Limb (tissue), 2 donors: ENCODE results near the gene OTOP3.
"Not testable (repeated sequence)": the region's sequence is repeated elsewhere in the genome, so short reads cannot be mapped to it uniquely, and the experiment has no call there.

Experiments
- DNase-seq, 2 donors: peaks; one replicate each; pipeline ENCODE4 v3.0.0-alpha.2; 2016; ENCODE audit errors: extremely low spot score in 2 of 2

The OTOP3 gene

DNA sequence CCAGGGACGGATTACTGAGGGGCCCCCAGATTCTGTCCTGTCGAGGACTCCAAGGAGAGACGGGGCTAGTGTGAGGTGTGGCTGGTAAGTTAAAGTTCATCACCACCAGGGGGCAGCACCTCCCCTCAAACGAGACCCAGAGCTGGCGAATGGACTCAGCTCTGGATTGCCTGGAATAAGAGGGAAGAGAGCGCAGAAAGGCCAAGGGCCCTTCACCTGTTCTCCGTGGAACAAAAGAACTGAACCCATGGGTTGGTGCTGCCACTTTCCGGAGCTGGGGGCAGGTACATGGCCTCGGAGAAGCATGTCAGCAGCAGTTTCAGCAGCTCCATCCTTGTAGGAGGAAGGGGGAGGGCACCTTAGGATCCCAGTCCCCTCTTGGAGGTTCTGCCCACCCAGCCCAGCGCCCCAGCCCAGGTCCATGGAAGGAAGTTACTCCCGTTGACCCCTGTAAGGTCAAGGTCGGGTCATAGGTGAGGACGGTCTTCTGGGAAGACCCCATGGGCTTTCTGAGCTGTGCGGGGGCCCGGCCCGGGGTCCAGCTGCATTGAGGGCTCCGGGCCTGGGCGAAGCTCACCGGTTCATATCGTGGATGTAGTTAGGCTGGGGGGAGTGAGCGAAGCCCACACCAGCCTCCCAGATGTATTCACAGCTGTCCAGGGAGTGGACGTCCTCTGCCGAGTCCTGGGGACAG lies 26.1 kb downstream of the OTOP3 start:
- DNase-seq: peak; percentile 82 to 92

DNA sequence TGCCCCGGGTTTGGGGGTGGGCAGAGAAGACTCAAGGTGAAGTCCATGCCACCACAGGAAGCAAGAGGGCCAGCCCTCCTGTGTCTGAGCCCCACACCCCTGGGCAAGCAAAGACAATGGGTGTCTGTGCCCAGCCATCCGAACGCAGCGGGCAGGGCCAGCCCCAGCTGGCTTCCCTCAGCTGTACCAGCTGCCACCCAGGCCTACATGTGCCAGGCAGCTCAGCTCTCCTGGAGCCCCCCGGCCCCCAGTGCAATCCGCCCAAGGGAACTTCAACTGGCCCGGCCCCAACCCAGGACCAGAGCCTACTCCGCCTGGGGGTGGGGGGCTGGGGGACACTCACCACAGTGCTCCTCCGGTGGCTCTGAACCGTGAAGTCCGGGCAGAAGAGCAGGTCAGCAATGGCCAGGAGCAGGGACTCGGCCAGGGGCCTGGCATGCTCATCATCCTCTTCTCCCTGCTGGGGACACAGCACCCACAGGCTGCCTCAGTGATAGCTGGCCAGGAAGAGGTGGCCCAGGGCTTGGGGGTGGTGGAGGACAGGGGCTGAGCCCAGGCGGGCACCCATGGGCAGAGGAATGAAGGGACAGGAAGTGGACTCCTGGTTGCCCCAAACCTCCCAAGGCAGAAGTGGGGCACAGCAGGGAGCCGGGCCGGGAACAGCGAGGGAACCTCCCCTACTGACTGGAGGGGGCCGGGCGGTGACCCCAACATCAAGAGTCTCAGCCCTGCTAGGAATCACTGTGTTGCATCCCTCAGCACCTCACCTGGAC lies 27.1 kb downstream of the OTOP3 start:
- no peak for DNase-seq

DNA sequence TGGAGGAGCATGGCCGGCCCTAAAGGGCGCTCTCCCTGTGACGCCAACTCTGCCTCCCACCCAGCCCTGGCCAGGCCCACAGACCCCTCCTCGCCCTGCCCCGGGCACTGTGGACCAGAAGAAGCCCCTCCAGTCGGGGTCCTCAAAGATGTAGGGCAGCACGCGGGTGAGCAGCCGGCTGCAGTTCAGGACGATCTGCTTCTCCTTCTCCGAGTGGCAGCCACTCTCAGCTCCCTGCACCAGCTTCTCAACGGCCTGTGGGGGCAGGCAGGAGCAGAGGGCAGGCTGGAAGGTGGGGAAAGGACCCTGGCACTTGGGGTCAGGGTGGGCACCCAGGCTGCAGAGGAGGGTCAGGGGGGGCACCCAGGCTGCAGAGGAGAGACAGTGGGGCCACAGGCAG lies 28.0 kb downstream of the OTOP3 start:
- no peak for DNase-seq

DNA sequence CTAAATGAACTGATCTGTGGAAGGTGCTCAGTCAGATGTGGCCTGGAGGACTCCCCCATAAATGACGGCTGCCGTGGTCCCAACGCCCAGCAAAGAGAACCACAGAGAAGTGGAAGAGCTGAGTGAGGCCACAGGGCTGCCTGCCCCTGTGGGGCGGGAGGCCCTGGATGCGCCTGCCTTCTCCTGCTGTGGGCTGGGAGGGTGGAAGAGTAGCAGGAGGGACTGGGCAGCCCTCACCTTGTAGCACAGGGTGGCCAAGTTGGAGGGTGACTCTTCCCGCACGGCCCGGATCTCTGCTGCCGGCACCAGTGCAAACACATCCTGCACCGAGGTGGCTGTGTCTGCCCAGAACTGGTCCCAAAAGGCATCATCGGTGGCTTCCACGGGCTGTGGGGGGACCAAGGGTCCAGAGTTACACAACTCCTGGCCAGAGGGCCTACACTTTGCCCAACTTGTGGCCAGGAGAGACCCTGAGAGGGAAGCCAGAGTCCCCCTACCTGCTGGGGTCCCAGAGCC lies 28.6 kb downstream of the OTOP3 start:
- no peak for DNase-seq

GRCh38 chr17:74964988-74965622 lies 29.4 kb downstream of the OTOP3 start:
- no peak for DNase-seq

DNA sequence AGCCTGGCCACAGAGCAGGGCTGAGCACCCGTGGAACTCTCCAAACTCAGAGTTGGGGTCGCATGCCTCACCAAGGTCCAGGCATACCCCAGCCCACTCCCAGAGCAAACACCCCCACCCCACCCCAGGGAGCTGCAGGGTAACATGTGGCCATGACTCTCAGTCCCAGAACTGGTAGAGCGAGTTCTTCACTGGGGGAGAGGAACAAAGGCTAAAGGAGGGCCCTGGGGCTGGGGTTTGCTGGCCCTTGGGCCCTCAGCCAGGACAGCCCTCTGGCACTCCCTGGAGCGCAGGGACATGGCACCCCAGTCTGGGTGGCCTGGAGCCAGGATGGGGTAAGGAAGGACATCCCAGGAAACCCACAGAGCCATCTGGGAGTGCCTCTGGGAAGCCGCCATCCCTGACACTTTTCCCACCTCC lies 32.7 kb downstream of the OTOP3 start:
- no peak for DNase-seq

DNA sequence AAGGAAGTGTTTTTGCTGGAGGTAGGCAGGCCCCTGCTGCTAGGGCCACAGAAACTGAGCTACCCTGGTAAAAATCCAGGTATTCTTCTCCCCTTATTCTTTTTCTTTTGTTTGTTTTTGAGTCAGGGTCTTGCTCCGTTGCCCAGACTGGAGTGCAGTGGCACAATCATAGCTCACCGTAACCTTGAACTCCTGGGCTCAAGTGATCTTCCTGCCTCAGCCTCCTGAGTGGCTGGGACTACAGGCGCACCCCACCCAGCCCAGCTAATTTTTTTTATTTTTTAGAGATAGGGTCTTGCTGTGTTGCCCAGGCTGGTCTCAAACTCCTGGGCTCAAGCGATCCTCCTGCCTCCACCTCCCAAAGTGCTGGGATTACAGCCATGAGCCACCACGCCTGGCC lies 33.8 kb downstream of the OTOP3 start:
- not testable (repeated sequence) for DNase-seq

- DNase-seq: no peak
These were observed 34.7 kb downstream of the OTOP3 start for GRCh38 chr17:74970395-74970794.

GRCh38 chr17:74971069-74971841 lies 35.6 kb downstream of the OTOP3 start:
- no peak for DNase-seq

- no peak for DNase-seq
These were observed 36.1 kb downstream of the OTOP3 start for GRCh38 chr17:74971842-74972106.

DNA sequence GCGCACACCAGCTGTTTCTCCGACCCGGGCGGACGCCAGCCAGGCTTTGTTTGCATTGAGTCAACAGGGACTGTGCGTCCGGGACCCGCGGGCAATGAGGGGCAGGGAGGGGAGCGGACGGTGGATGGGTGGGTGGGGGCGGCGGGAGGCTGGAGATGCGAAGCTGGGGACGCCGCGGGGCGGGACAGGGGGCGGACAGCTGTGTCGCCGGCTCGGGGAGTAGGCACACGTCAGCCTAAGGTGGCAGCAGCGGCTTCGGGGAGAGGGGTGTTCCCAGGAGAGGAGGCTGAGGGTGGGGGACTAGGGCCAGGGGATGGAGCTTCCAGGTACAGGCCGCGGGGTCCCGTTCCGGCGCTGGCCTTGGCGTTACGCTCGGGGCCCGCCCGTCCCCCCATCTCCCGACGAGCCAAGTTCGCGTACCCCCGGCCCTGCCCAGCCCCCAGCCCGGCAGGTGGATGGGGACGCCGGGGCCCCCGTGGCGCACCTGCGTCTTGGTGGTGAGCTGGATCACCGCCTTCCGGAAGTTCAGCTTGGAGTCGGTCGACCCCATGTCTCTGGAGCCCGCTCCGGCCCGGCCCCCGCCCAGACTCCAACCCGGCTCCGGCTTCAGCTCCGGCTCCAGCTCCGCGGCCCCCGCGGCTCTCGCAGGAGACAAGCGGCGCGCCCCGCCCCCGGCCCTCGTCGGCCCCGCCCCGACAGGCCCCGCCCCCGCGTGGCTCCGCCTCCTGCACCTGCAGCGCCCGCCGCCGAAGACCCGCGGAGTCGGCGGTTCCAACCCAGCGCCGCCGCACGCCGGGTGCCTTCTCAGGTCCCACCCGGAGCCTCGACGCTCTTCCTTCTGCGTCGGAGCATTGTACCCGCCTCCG lies 36.6 kb downstream of the OTOP3 start, which contains the start of gene HID1:
Gene HID1 (minus strand): TSS at position 653 of the 866 bp plus-strand sequence. CDS start 103 bp downstream, at position 550.
- DNase-seq: peak in 1 of 2 donors; percentile 81

DNA sequence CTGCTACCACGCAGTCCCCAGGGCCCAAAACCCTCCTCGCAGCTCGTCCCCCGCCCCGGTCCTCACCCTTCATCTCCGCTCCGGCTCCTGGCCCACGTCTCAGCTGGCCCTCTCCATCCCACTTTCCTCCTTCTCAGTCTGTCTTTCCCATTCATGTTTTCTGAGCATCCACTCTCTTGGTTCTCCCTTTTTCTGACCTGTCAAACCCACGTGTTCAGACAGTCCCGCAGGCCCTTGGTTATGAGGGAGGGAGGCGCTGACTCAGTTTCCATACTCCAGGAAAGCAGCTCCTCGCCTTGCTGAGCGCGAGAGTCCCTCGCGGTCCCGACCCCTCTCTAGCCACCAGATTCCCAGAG lies 37.3 kb downstream of the OTOP3 start:
- DNase-seq: no peak

DNA sequence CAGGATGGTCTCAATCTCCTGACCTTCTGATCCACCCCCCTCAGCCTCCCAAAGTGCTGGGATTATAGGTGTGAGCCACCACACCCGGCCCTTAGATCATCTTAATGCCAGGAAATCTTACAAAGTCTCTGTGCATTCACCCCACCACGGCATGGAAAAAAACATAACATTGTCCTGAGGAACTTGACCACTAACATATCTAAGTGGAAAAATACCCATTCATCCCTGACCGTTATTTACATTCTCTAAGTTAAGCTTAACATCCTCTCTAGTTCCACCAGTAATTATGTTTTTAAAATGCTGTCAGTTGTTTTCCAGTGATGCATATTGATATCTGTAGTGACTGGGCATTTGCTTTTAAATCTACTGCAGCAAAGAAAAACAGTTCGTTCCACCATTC lies 40.2 kb downstream of the OTOP3 start:
- DNase-seq: no peak

GRCh38 chr17:74977802-74978201 lies 42.1 kb downstream of the OTOP3 start:
- no peak for DNase-seq

- DNase-seq: no peak
These were observed 42.5 kb downstream of the OTOP3 start for GRCh38 chr17:74978240-74978639.

GRCh38 chr17:74979408-74980146 lies 43.9 kb downstream of the OTOP3 start:
- no peak for DNase-seq

DNA sequence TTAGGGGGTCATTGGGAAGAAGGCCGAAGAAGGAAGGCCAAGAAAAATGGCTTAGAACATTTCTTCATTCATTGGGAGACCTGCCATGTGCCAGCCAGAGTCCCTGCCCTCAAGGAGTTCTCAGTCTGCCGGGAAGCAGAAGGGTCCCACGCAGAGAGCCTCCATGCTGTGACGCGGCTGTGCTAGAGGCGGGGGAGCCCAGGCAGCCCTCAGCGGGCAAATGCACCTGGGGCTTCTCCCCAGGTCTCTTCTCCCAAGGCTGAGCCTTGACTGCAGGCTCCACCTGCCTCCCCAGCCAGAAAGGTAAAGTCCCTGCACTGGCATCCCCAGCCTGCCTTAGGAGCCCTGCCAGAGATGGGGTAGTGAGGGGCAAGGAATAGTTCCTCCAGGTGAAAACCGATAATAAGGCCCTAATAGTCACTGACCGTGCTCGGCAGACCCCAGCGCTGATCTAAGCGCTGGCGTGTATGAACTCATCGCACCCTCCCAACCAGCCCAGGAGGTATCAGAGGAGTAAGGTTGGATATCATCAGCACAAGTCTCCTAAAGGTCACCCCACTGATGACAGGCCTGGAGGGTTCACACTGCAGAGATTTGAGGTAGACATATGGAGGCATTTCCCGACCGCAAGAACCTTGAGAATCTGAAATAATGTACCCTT lies 45.8 kb downstream of the OTOP3 start:
- no peak for DNase-seq

DNA sequence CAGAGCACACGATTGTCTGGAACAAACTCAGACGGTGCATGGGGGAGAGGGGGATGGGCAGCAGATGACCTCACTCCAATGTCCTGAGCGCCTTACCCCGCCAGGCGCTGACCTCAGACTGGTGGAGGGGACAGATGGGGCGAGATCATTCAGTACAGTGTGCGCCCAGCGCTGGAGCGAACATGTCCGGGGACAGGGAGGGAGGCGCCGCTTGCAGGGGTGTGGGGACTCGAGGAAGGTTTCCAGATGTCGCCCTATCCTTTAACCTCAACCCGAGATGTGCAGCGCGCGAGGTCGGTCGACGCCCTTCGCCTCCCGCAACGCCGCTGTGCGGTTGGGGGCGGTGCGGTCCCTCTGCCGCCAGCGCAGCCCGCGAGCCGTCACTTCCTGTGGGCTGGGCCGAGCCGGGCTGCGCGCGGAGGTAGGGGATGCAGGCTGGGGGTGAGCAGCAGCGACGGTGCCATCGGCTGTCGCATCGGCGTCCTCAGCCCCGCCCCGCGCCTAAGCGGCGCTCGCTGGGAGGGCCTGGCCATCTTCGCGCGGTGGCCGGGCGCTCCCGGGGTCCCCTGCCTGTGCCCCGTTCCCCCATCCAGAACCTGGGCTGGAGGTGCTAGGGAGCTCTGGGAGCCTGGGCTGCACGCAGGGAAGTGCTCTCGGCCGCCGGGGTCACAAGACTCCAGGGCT lies 46.4 kb downstream of the OTOP3 start:
- peak; percentile 53 to 84 for DNase-seq
